NB4 (cell line): ENCODE data around the gene PAK5.

Source experiments
- POLR2A ChIP-seq: IDR thresholded peaks from 2 replicates; pipeline ENCODE4 v1.6.1; 2011; ENCODE audit warnings: mild to moderate bottlenecking; ENCODE audit not compliant: insufficient read length; ENCODE audit errors: extremely low read depth
- TF ChIP-seq, protein P1 (sequence below): IDR thresholded peaks from one replicate; pipeline ENCODE4 v1.5.1; 2012; ENCODE audit warnings: low read depth, low read length

DNA sequence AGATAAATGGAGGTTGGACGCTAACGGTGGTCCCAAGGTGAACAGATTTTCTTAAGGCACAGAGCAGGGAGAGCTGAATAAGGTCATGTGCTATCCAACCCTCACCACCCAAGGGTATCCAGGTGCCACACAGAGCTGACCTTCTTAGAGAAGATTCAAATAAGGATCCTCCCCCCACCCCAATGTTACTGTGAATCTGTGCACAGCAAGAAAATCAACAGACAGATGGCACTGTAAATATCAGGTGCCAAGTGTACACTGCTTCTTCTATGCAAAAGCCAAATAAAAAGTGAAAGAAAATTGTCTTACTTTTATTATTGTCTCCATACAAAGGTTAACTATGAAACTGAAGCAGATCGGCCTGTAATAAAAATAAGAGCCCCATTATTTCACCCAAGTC, 96.9 kb downstream of the PAK5 start:
- TF ChIP-seq, protein P1, sequence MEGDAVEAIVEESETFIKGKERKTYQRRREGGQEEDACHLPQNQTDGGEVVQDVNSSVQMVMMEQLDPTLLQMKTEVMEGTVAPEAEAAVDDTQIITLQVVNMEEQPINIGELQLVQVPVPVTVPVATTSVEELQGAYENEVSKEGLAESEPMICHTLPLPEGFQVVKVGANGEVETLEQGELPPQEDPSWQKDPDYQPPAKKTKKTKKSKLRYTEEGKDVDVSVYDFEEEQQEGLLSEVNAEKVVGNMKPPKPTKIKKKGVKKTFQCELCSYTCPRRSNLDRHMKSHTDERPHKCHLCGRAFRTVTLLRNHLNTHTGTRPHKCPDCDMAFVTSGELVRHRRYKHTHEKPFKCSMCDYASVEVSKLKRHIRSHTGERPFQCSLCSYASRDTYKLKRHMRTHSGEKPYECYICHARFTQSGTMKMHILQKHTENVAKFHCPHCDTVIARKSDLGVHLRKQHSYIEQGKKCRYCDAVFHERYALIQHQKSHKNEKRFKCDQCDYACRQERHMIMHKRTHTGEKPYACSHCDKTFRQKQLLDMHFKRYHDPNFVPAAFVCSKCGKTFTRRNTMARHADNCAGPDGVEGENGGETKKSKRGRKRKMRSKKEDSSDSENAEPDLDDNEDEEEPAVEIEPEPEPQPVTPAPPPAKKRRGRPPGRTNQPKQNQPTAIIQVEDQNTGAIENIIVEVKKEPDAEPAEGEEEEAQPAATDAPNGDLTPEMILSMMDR, result no peak
- no peak for TF ChIP-seq POLR2A
